ENCODE data around the gene FGF7.

GRCh38 chr15:49439678-49440395 lies 16.8 kb downstream of the FGF7 start:
- no peak for TF ChIP-seq CTCF (IDR thresholded peaks at IDR 0.05)
- no peak for TF ChIP-seq POLR2A (IDR thresholded peaks at IDR 0.05)

Data from body of pancreas (tissue), 4 donors.